ENCODE results near the gene REEP6. TPM values are rescaled to one million over a fixed set of nuclear protein-coding genes. Genes with fewer than 3 reads are reported as not detected.

Gene REEP6
- total and polyA plus RNA-seq, 3 donors from 2014 or later = 386 to 454 (median 429) TPM

GRCh38 chr19:1503089-1503924 is 12.3 kb downstream of the REEP6 start:
- DNase-seq = peak; percentile 80
- TF ChIP-seq POLR2A (IDR thresholded peaks at IDR 0.05) = no peak
- TF ChIP-seq CTCF (IDR thresholded peaks at IDR 0.05) = peak; percentile 53 to 87 (median 78)
- Histone ChIP-seq H3K4me1 (peaks cover 21% of the 10 kb centered on the region), H3K27me3 (no peaks in the 10 kb centered on the region), H3K36me3 (ENCODE audit: low read depth, missing control alignments) (no peaks in the 10 kb centered on the region), H3K4me3 (peak overlapping the region; percentile 8 to 34), H3K9me3 (no peaks in the 10 kb centered on the region), H3K27ac (peak overlapping the region in 1 of 2 donors; percentile 64)
- 0 to 3% methylated on average over 17 to 49 of the region's 49 CpGs for WGBS, 2 donors
- intact Hi-C loops (cut with DNase I; ENCODE audit: low total_unique reads) = no loop called here

GRCh38 chr19:1503925-1504773 is 13.2 kb downstream of the REEP6 start:
- H3K4me3 ChIP-seq = no peak overlapping the region
- peaks cover 21% of the 10 kb centered on the region for H3K4me1 ChIP-seq
- no peaks in the 10 kb centered on the region for H3K9me3 ChIP-seq
- no peaks in the 10 kb centered on the region for H3K36me3 ChIP-seq (ENCODE audit: low read depth, missing control alignments)
- intact Hi-C loops (cut with DNase I; ENCODE audit: low total_unique reads) = no loop called here
- WGBS, 2 donors = 53 to 64% methylated on average over 10 to 23 of the region's 23 CpGs
- no peak overlapping the region for H3K27ac ChIP-seq
- no peak for DNase-seq
- H3K27me3 ChIP-seq = no peaks in the 10 kb centered on the region
- TF ChIP-seq POLR2A (IDR thresholded peaks at IDR 0.05) = no peak
- TF ChIP-seq CTCF (IDR thresholded peaks at IDR 0.05) = no peak

- Histone ChIP-seq H3K9me3 (no peaks in the 10 kb centered on the region), H3K4me1 (peaks cover 21% of the 10 kb centered on the region), H3K27ac (no peak overlapping the region), H3K27me3 (no peaks in the 10 kb centered on the region), H3K36me3 (ENCODE audit: low read depth, missing control alignments) (no peaks in the 10 kb centered on the region), H3K4me3 (no peak overlapping the region)
- TF ChIP-seq CTCF (IDR thresholded peaks at IDR 0.05) = no peak
- no peak for TF ChIP-seq POLR2A (IDR thresholded peaks at IDR 0.05)
- intact Hi-C loops (cut with DNase I; ENCODE audit: low total_unique reads) = no loop called here
- no peak for DNase-seq
- 73 to 85% methylated on average over 8 of the region's 8 CpGs for WGBS, 2 donors
Measured at GRCh38 chr19:1505012-1505411, 14.0 kb downstream of the REEP6 start.

GRCh38 chr19:1505991-1506881 is 15.3 kb downstream of the REEP6 start:
- TF ChIP-seq CTCF (IDR thresholded peaks at IDR 0.05) (no peak), POLR2A (IDR thresholded peaks at IDR 0.05) (no peak)
- no peaks in the 10 kb centered on the region for H3K9me3 ChIP-seq
- H3K36me3 ChIP-seq (ENCODE audit: low read depth, missing control alignments) = no peaks in the 10 kb centered on the region
- no peaks in the 10 kb centered on the region for H3K27me3 ChIP-seq
- peaks cover 26% of the 10 kb centered on the region for H3K4me1 ChIP-seq
- no peak overlapping the region for H3K4me3 ChIP-seq
- DNase-seq = no peak
- intact Hi-C loops (cut with DNase I; ENCODE audit: low total_unique reads) = no loop called here
- H3K27ac ChIP-seq = no peak overlapping the region
- WGBS, 2 donors = 90 to 96% methylated on average over 31 to 45 of the region's 45 CpGs

Measured in testis (tissue), 3 donors.